KBM-7 (cell line): Measurements from ENCODE around the gene CAPN1.
"Not testable (repeated sequence)": the region's sequence is repeated elsewhere in the genome, so short reads cannot be mapped to it uniquely, and the experiment has no call there.

Experiments used
- DNase-seq: peaks from one replicate; pipeline ENCODE4 v3.0.0-alpha.2; 2015
- in situ Hi-C: fragments of 300-500 bp; cut with MboI; formaldehyde crosslinking; loops from 2 replicates; pipeline ENCODE4 v1.14.3; 2020; ENCODE audit warnings: low sequenced_read_pairs, low pct_unique_long_range_greater_than_20kb, mixed read lengths

CAPN1 gene

GRCh38 chr11:65181569-65182257 lies at the start of gene CAPN1:
Gene CAPN1, plus strand, starts transcription at chr11:65181928. Its CDS starts 774 bp downstream, at chr11:65182702.
- in situ Hi-C loops, result no loop called here
- DNase-seq, result peak; percentile 87

- in situ Hi-C loops, result no loop called here
- no peak for DNase-seq
These were observed 49.3 kb upstream of the CAPN1 start for GRCh38 chr11:65132238-65132987.

GRCh38 chr11:65132988-65133700 lies 48.6 kb upstream of the CAPN1 start:
- in situ Hi-C loops, result no loop called here
- DNase-seq, result peak; percentile 56

- no peak for DNase-seq
- in situ Hi-C loops, result no loop called here
These were observed 48.0 kb upstream of the CAPN1 start for GRCh38 chr11:65133724-65134123.

GRCh38 chr11:65134240-65134951 lies 47.3 kb upstream of the CAPN1 start, which contains the start of gene SYVN1:
Gene SYVN1, minus strand, starts transcription at chr11:65134519. Its CDS starts 918 bp downstream, at chr11:65133601.
- in situ Hi-C loops, result no loop called here
- DNase-seq, result peak; percentile 91

GRCh38 chr11:65134952-65135632 lies 46.6 kb upstream of the CAPN1 start:
- peak; percentile 97 for DNase-seq
- in situ Hi-C loops, result no loop called here

- no peak for DNase-seq
- in situ Hi-C loops, result no loop called here
These were observed 46.0 kb upstream of the CAPN1 start for GRCh38 chr11:65135633-65136145.

GRCh38 chr11:65136515-65137096 lies 45.1 kb upstream of the CAPN1 start:
- DNase-seq, result no peak
- in situ Hi-C loops, result no loop called here

GRCh38 chr11:65141896-65142494 lies 39.7 kb upstream of the CAPN1 start:
- no peak for DNase-seq
- in situ Hi-C loops, result no loop called here

GRCh38 chr11:65147352-65148075 lies 34.2 kb upstream of the CAPN1 start:
- in situ Hi-C loops, result no loop called here
- DNase-seq, result no peak

GRCh38 chr11:65148657-65149056 lies 33.1 kb upstream of the CAPN1 start:
- in situ Hi-C loops, result no loop called here
- DNase-seq, result no peak

- in situ Hi-C loops, DNase-seq: not testable (repeated sequence)
These were observed 31.6 kb upstream of the CAPN1 start for GRCh38 chr11:65150131-65150508.

- peak; percentile 91 for DNase-seq
- in situ Hi-C loops, result no loop called here
These were observed 31.0 kb upstream of the CAPN1 start for GRCh38 chr11:65150509-65151299.

GRCh38 chr11:65151331-65151899 lies 30.3 kb upstream of the CAPN1 start:
- in situ Hi-C loops, result no loop called here
- DNase-seq, result no peak

GRCh38 chr11:65152122-65152521 lies 29.6 kb upstream of the CAPN1 start:
- in situ Hi-C loops, result no loop called here
- no peak for DNase-seq

GRCh38 chr11:65156256-65156655 lies 25.5 kb upstream of the CAPN1 start:
- no peak for DNase-seq
- in situ Hi-C loops, result no loop called here
